Thyroid gland (tissue), 4 donors: ENCODE measurements around the gene TEAD3.
"Not testable (repeated sequence)": the region's sequence is repeated elsewhere in the genome, so short reads cannot be mapped to it uniquely, and the experiment has no call there.

ENCODE experiments used
- POLR2A ChIP-seq, 2 donors: fragments of 450-650 bp; IDR thresholded peaks; one replicate each; pipeline ENCODE4 v1.6.1; 2017; ENCODE audit warnings: antibody characterized with exemption in 2 of 2, mild to moderate bottlenecking in 2 of 2, moderate library complexity in 1 of 2
- TF ChIP-seq, protein P1 (sequence below), 6 experiments: fragments of 200-600 bp in 3 of 6; fragments of 450-650 bp in 3 of 6; sonication (generic) in 3 of 6; IDR thresholded peaks; one replicate each; pipeline ENCODE4 v1.5.1; 2016 to 2019; ENCODE audit warnings: antibody characterized with exemption in 6 of 6, mild to moderate bottlenecking in 2 of 6, inconsistent platforms in 1 of 6, moderate library complexity in 1 of 6

DNA sequence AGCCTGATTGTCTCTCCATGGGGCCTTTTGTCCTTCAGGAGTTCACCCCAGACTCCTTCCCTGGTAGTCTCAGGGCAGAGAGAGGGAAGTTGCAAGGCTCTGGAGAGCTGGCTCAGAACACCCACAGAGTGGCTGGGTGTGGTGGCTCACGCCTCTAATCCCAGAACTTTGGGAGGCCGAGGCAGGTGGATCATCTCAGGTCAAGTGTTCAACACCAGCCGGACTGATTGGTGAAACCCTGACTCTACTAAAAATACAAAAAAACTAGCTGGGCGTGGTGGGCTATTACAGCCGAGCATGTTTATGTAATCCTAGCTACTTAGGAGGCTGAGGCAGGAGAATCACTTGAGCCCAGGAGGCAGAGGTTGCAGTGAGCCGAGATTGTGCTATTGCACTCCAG, 39.0 kb upstream of the TEAD3 start:
- TF ChIP-seq, protein P1, sequence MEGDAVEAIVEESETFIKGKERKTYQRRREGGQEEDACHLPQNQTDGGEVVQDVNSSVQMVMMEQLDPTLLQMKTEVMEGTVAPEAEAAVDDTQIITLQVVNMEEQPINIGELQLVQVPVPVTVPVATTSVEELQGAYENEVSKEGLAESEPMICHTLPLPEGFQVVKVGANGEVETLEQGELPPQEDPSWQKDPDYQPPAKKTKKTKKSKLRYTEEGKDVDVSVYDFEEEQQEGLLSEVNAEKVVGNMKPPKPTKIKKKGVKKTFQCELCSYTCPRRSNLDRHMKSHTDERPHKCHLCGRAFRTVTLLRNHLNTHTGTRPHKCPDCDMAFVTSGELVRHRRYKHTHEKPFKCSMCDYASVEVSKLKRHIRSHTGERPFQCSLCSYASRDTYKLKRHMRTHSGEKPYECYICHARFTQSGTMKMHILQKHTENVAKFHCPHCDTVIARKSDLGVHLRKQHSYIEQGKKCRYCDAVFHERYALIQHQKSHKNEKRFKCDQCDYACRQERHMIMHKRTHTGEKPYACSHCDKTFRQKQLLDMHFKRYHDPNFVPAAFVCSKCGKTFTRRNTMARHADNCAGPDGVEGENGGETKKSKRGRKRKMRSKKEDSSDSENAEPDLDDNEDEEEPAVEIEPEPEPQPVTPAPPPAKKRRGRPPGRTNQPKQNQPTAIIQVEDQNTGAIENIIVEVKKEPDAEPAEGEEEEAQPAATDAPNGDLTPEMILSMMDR (IDR thresholded peaks at IDR 0.05) = not testable (repeated sequence)
- TF ChIP-seq POLR2A (IDR thresholded peaks at IDR 0.05) = not testable (repeated sequence)
